SK-N-SH (cell line): ENCODE measurements around the gene STT3B. TPM values are rescaled to one million over a fixed set of nuclear protein-coding genes. Genes with fewer than 3 reads are reported as not detected.

Experiments
- CTCF ChIA-PET: fragments of 300-600, 350-600 bp; formaldehyde crosslinking; extraction: SDS; loops from one replicate; lab custom pipeline; 2021; lab: Yijun Ruan, JAX
- POLR2A ChIA-PET: fragments of 350-600 bp; sonication (Branson Sonifier 250); formaldehyde crosslinking; extraction: SDS; loops from one replicate; lab custom pipeline; 2020; ENCODE audit warnings: antibody characterized with exemption, inconsistent platforms; lab: Yijun Ruan, JAX
- DNase-seq: peaks from one replicate; pipeline ENCODE4 v3.0.0; 2012
- H2AFZ ChIP-seq: fragments of 200-600 bp; sonication (generic); 2 replicates; pipeline ENCODE4 v1.8.1; 2016; ENCODE audit warnings: antibody characterized with exemption, mild to moderate bottlenecking, low read depth
- H3F3A ChIP-seq: fragments of 200-600 bp; sonication (generic); replicated peaks from 2 replicates; pipeline ENCODE3; 2016; ENCODE audit warnings: antibody characterized with exemption, mild to moderate bottlenecking; ENCODE audit not compliant: insufficient read depth
- H3K27ac ChIP-seq, 2 experiments: fragments of 200-500 bp in 1 of 2; fragments of 200-600 bp in 1 of 2; sonication (Bioruptor generic) in 1 of 2; sonication (generic), shearing (Covaris generic) in 1 of 2; 2 replicates each; pipeline versions ENCODE4 v1.5.1 to v1.6.1; 2014 to 2016; ENCODE audit warnings: low read depth in 2 of 2, inconsistent platforms in 1 of 2, low read length in 1 of 2, mild to moderate bottlenecking in 1 of 2, mixed read lengths in 1 of 2
- H3K27me3 ChIP-seq: fragments of 200-600 bp; sonication (generic), shearing (Covaris generic); 2 replicates; pipeline ENCODE4 v1.6.1; 2016; ENCODE audit warnings: mixed run types; ENCODE audit not compliant: insufficient read depth
- H3K36me3 ChIP-seq, 2 experiments: fragments of 200-500 bp in 1 of 2; fragments of 200-600 bp in 1 of 2; sonication (Bioruptor generic) in 1 of 2; sonication (generic) in 1 of 2; replicated peaks in 1 of 2; 2 replicates each; pipeline versions ENCODE3 to v1.5.1; 2014 to 2016; ENCODE audit warnings: low read length in 1 of 2, mild to moderate bottlenecking in 1 of 2; ENCODE audit not compliant: insufficient read depth in 2 of 2, control insufficient read depth in 1 of 2
- H3K4me1 ChIP-seq, 2 experiments: fragments of 200-500 bp in 1 of 2; fragments of 200-600 bp in 1 of 2; sonication (Bioruptor generic) in 1 of 2; sonication (generic), shearing (Covaris generic) in 1 of 2; 2 replicates each; pipeline versions ENCODE4 v1.5.1 to v1.6.1; 2014 to 2016; ENCODE audit warnings: low read depth in 1 of 2, low read length in 1 of 2, mixed run types in 1 of 2; ENCODE audit not compliant: insufficient read depth in 2 of 2, control insufficient read depth in 1 of 2
- H3K4me2 ChIP-seq: fragments of 200-600 bp; sonication (generic), shearing (Covaris generic); 2 replicates; pipeline ENCODE4 v1.6.1; 2017; ENCODE audit warnings: mixed run types
- H3K4me3 ChIP-seq, 2 experiments: fragments of 200-500 bp in 1 of 2; fragments of 200-600 bp in 1 of 2; sonication (Bioruptor generic) in 1 of 2; sonication (generic), shearing (Covaris generic) in 1 of 2; 2 replicates each; pipeline versions ENCODE4 v1.5.1 to v1.8.1; 2014 to 2016; ENCODE audit warnings: low read depth in 2 of 2, inconsistent platforms in 1 of 2, low read length in 1 of 2, mild to moderate bottlenecking in 1 of 2, mixed read lengths in 1 of 2, moderate library complexity in 1 of 2
- H3K79me2 ChIP-seq: fragments of 200-600 bp; sonication (generic); 2 replicates; pipeline ENCODE4 v1.8.1; 2017; ENCODE audit warnings: mild to moderate bottlenecking; ENCODE audit not compliant: insufficient read depth
- H3K9ac ChIP-seq: fragments of 200-600 bp; sonication (generic); 2 replicates; pipeline ENCODE4 v1.6.1; 2017; ENCODE audit warnings: mixed run types
- H3K9me2 ChIP-seq: fragments of 200-600 bp; sonication (generic); 2 replicates; pipeline ENCODE4 v1.6.1; 2017; ENCODE audit warnings: mixed run types
- H3K9me3 ChIP-seq: fragments of 200-600 bp; sonication (generic); 2 replicates; pipeline ENCODE4 v1.6.1; 2017; ENCODE audit warnings: mixed run types, mild to moderate bottlenecking, moderate library complexity
- H4K20me1 ChIP-seq: fragments of 200-600 bp; sonication (generic); 2 replicates; pipeline ENCODE4 v1.6.1; 2017; ENCODE audit warnings: mild to moderate bottlenecking, mixed run types; ENCODE audit not compliant: insufficient read depth
- CHD2 ChIP-seq: fragments of 150-350 bp; IDR thresholded peaks from 2 replicates; pipeline ENCODE4 v1.6.1; 2018; ENCODE audit warnings: low read length; ENCODE audit not compliant: partially characterized antibody
- FOXM1 ChIP-seq: IDR thresholded peaks from 2 replicates; pipeline ENCODE4 v1.4.0; 2012; ENCODE audit warnings: low read depth, mild to moderate bottlenecking
- GABPA ChIP-seq: IDR thresholded peaks from 2 replicates; pipeline ENCODE4 v1.4.0; 2012; ENCODE audit warnings: low read depth, mild to moderate bottlenecking
- IRF3 ChIP-seq: fragments of 150-350 bp; IDR thresholded peaks from 2 replicates; pipeline ENCODE4 v1.6.1; 2016; ENCODE audit warnings: mild to moderate bottlenecking, low read depth, low read length
- NFIC ChIP-seq: IDR thresholded peaks from 2 replicates; pipeline ENCODE4 v1.4.0; 2012; ENCODE audit warnings: borderline replicate concordance
- NRF1 ChIP-seq: IDR thresholded peaks from 2 replicates; pipeline ENCODE4 v1.6.1; 2012; ENCODE audit warnings: low read depth, mild to moderate bottlenecking, low read length
- POLR2AphosphoS5 ChIP-seq: IDR thresholded peaks from 2 replicates; pipeline ENCODE4 v1.6.1; 2012; ENCODE audit warnings: low read depth, low read length
- RFX5 ChIP-seq: IDR thresholded peaks from 2 replicates; pipeline ENCODE4 v1.6.1; 2012; ENCODE audit warnings: mild to moderate bottlenecking, improper control_type of control experiment, low read length
- USF2 ChIP-seq: fragments of 150-350 bp; IDR thresholded peaks from 2 replicates; pipeline ENCODE4 v1.6.1; 2017; ENCODE audit warnings: antibody characterized with exemption, low read length, low read depth, borderline replicate concordance
- WGBS: methylation state at CpG from one replicate; pipeline ENCODE4 v1.1.6; 2017; ENCODE audit warnings: low lambda C conversion rate; 5-methylcytosine and 5-hydroxymethylcytosine counted together
- polyA plus RNA-seq, 3 experiments: library from polyadenylated mRNA; depleted of rRNA; stranded (reverse); fragments of >200 nt; gene quantifications; 2 replicates each; pipeline ENCODE4 v1.2.3, GENCODE V29; 2012

Gene STT3B
- polyA plus RNA-seq, 1 of the 3 experiments (the other 2 are of a cell fraction), result 27.9 TPM

- Histone ChIP-seq H3K79me2 (peaks cover 98% of the 10 kb centered on the region), H3K4me3 (no peak overlapping the region), H3K4me1 (peaks cover 0 to 3% of the 10 kb centered on the region in 2 experiments; a peak in 2 of 4 replicates), H2AFZ (no peak overlapping the region), H3K9ac (no peak overlapping the region), H3K4me2 (no peak overlapping the region), H3K27me3 (no peaks in the 10 kb centered on the region), H3K36me3 (peaks cover 0 to 10% of the 10 kb centered on the region in 2 experiments), H3F3A (peaks cover 8% of the 10 kb centered on the region), H3K27ac (no peak overlapping the region), H3K9me3 (peaks cover 6% of the 10 kb centered on the region), H3K9me2 (no peaks in the 10 kb centered on the region), H4K20me1 (peaks cover 79% of the 10 kb centered on the region)
- no peak for DNase-seq
- ChIA-PET CTCF (no interaction called here), POLR2A (no interaction called here)
- TF ChIP-seq POLR2AphosphoS5, result no peak
- WGBS, result 97% methylated on average over 2 of the region's 2 CpGs
These were observed 27.3 kb downstream of the STT3B start for GRCh38 chr3:31559872-31560534.

- DNase-seq, result no peak
- Histone ChIP-seq H3K4me1 (peaks cover 0 to 3% of the 10 kb centered on the region in 2 experiments; a peak in 1 of 4 replicates), H3K79me2 (peaks cover 98% of the 10 kb centered on the region), H3F3A (peaks cover 8% of the 10 kb centered on the region), H2AFZ (no peak overlapping the region)
- TF ChIP-seq GABPA, result no peak
- TF ChIP-seq USF2, result no peak
- TF ChIP-seq NRF1, result no peak
- TF ChIP-seq RFX5, result no peak
- TF ChIP-seq NFIC, result no peak
- TF ChIP-seq FOXM1, result no peak
- no peak for TF ChIP-seq IRF3
- TF ChIP-seq CHD2, result no peak
- TF ChIP-seq, all 33 proteins: peak for 0
- Histone ChIP-seq H3K9me2 (no peaks in the 10 kb centered on the region), H3K4me2 (no peak overlapping the region), H3K4me3 (no peak overlapping the region), H3K36me3 (peaks cover 0 to 10% of the 10 kb centered on the region in 2 experiments), H3K27me3 (no peaks in the 10 kb centered on the region), H3K9ac (no peak overlapping the region), H3K27ac (no peak overlapping the region), H3K9me3 (peaks cover 6% of the 10 kb centered on the region), H4K20me1 (peaks cover 84% of the 10 kb centered on the region)
- ChIA-PET CTCF (interaction anchor here (0.9 kb wide), 1 partner anchor 206 kb away, joined by 3 read pairs; no protein-coding TSS in a partner anchor), POLR2A (no interaction called here)
- WGBS, result 96% methylated on average over 3 of the region's 5 CpGs
These were observed 29.2 kb downstream of the STT3B start for GRCh38 chr3:31561891-31562290.
